H1 (cell line): ENCODE data around the gene RIF1.

ENCODE experiments used
- RXRA ChIP-seq: IDR thresholded peaks from 2 replicates; pipeline ENCODE4 v1.6.1; 2011; ENCODE audit warnings: low read depth, mild to moderate bottlenecking, low read length, moderate library complexity; ENCODE audit not compliant: insufficient read depth
- SP2 ChIP-seq: IDR thresholded peaks from 2 replicates; pipeline ENCODE4 v1.6.1; 2012; ENCODE audit warnings: mild to moderate bottlenecking, low read length, inconsistent platforms
- TF ChIP-seq, protein P1 (sequence below): IDR thresholded peaks from 2 replicates; pipeline ENCODE4 v1.6.1; 2011; ENCODE audit warnings: low read depth, mild to moderate bottlenecking, low read length; ENCODE audit not compliant: insufficient read depth
- TF ChIP-seq, protein P2 (sequence below), 3 experiments: IDR thresholded peaks; 1 replicate in 2 of 3; 2 replicates in 1 of 3; pipeline versions ENCODE4 v1.5.1 to v1.6.1; 2011; ENCODE audit warnings: low read length in 3 of 3, mild to moderate bottlenecking in 3 of 3, inconsistent platforms in 2 of 3, low read depth in 1 of 3, moderate library complexity in 1 of 3; ENCODE audit not compliant: insufficient read depth in 1 of 3; ENCODE audit errors: control extremely low read depth in 1 of 3

- TF ChIP-seq SP2 (no peak), RXRA (no peak)
- TF ChIP-seq, protein P1, sequence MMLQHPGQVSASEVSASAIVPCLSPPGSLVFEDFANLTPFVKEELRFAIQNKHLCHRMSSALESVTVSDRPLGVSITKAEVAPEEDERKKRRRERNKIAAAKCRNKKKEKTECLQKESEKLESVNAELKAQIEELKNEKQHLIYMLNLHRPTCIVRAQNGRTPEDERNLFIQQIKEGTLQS: no peak
- TF ChIP-seq, protein P2, sequence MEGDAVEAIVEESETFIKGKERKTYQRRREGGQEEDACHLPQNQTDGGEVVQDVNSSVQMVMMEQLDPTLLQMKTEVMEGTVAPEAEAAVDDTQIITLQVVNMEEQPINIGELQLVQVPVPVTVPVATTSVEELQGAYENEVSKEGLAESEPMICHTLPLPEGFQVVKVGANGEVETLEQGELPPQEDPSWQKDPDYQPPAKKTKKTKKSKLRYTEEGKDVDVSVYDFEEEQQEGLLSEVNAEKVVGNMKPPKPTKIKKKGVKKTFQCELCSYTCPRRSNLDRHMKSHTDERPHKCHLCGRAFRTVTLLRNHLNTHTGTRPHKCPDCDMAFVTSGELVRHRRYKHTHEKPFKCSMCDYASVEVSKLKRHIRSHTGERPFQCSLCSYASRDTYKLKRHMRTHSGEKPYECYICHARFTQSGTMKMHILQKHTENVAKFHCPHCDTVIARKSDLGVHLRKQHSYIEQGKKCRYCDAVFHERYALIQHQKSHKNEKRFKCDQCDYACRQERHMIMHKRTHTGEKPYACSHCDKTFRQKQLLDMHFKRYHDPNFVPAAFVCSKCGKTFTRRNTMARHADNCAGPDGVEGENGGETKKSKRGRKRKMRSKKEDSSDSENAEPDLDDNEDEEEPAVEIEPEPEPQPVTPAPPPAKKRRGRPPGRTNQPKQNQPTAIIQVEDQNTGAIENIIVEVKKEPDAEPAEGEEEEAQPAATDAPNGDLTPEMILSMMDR (IDR thresholded peaks at IDR 0.05; ENCODE audit: control extremely low read depth in 1 of 3, insufficient read depth in 1 of 3, low read depth in 1 of 3, low read length in 3 of 3): no peak
These were observed 8.6 kb upstream of the RIF1 start for GRCh38 chr2:151401149-151401548.
